ENCODE results near the gene MYOZ3. TPM values are rescaled to one million over a fixed set of nuclear protein-coding genes. Genes with fewer than 3 reads are reported as not detected.
A peak's percentile ranks its signal among the peaks of the same experiment; 100 is the strongest.

MYOZ3 gene
- total RNA-seq, 1 donor from 2014 or later = 0.49 TPM

GRCh38 chr5:150689120-150689519, 28.1 kb downstream of the MYOZ3 start:
- H3K4me1 Mint-ChIP-seq (ENCODE audit: low read depth) = no peaks in the 10 kb centered on the region
- DNase-seq (ENCODE audit: low spot score) = no peak
- peaks cover 43% of the 10 kb centered on the region for H3K36me3 Mint-ChIP-seq (ENCODE audit: low read depth)
- intact Hi-C loops (cut with micrococcal nuclease) = no loop called here
- H3K4me3 Mint-ChIP-seq = no peak overlapping the region
- no peaks in the 10 kb centered on the region for H3K9me3 Mint-ChIP-seq
- no peaks in the 10 kb centered on the region for H3K27me3 Mint-ChIP-seq (ENCODE audit: insufficient read depth)
- no peak overlapping the region for H3K27ac Mint-ChIP-seq

GRCh38 chr5:150690760-150691159, 29.7 kb downstream of the MYOZ3 start:
- no peak overlapping the region for H3K4me3 Mint-ChIP-seq
- no peak overlapping the region for H3K27ac Mint-ChIP-seq
- H3K36me3 Mint-ChIP-seq (ENCODE audit: low read depth) = peaks cover 51% of the 10 kb centered on the region
- intact Hi-C loops (cut with micrococcal nuclease) = no loop called here
- no peak for DNase-seq (ENCODE audit: low spot score)
- H3K27me3 Mint-ChIP-seq (ENCODE audit: insufficient read depth) = no peaks in the 10 kb centered on the region
- H3K4me1 Mint-ChIP-seq (ENCODE audit: low read depth) = no peaks in the 10 kb centered on the region
- H3K9me3 Mint-ChIP-seq = no peaks in the 10 kb centered on the region

GRCh38 chr5:150692276-150692675, 31.2 kb downstream of the MYOZ3 start:
- Mint-ChIP-seq H3K4me1 (ENCODE audit: low read depth) (no peaks in the 10 kb centered on the region), H3K27me3 (ENCODE audit: insufficient read depth) (no peaks in the 10 kb centered on the region), H3K36me3 (ENCODE audit: low read depth) (peaks cover 55% of the 10 kb centered on the region), H3K9me3 (no peaks in the 10 kb centered on the region), H3K27ac (no peak overlapping the region), H3K4me3 (no peak overlapping the region)
- no peak for DNase-seq (ENCODE audit: low spot score)
- intact Hi-C loops (cut with micrococcal nuclease) = no loop called here

GRCh38 chr5:150694612-150695011, 33.6 kb downstream of the MYOZ3 start:
- DNase-seq (ENCODE audit: low spot score) = no peak
- no peak overlapping the region for H3K4me3 Mint-ChIP-seq
- intact Hi-C loops (cut with micrococcal nuclease) = no loop called here
- H3K9me3 Mint-ChIP-seq = no peaks in the 10 kb centered on the region
- H3K27ac Mint-ChIP-seq = no peak overlapping the region
- H3K4me1 Mint-ChIP-seq (ENCODE audit: low read depth) = no peaks in the 10 kb centered on the region
- H3K36me3 Mint-ChIP-seq (ENCODE audit: low read depth) = peaks cover 60% of the 10 kb centered on the region
- H3K27me3 Mint-ChIP-seq (ENCODE audit: insufficient read depth) = no peaks in the 10 kb centered on the region

GRCh38 chr5:150700246-150700593, 39.2 kb downstream of the MYOZ3 start:
- Mint-ChIP-seq H3K9me3 (no peaks in the 10 kb centered on the region), H3K36me3 (ENCODE audit: low read depth) (peaks cover 30% of the 10 kb centered on the region)
- intact Hi-C loops (cut with micrococcal nuclease) = loop anchor here (1.0 to 5.0 kb wide), 12 partner anchors 43 to 739 kb away; partner anchors contain the start of genes CD74, GM2A, SLC26A2 and TCOF1

GRCh38 chr5:150700594-150701377, 39.7 kb downstream of the MYOZ3 start, which contains the start of gene RBM22:
Gene RBM22 (minus strand): TSS chr5:150701062. CDS start chr5:150700985, 77 bp downstream.
- peaks cover 5% of the 10 kb centered on the region for H3K4me1 Mint-ChIP-seq (ENCODE audit: low read depth)
- intact Hi-C loops (cut with micrococcal nuclease) = loop anchor here (1.0 to 5.0 kb wide), 17 partner anchors 42 to 740 kb away; partner anchors contain the start of genes CD74, GM2A, SLC26A2 and TCOF1
- no peak within 1 kb of the TSS for H3K4me3 Mint-ChIP-seq
- no peaks in the 10 kb centered on the region for H3K27me3 Mint-ChIP-seq (ENCODE audit: insufficient read depth)
- no peaks in the 10 kb centered on the region for H3K9me3 Mint-ChIP-seq
- H3K27ac Mint-ChIP-seq = no peak within 1 kb of the TSS
- peak; percentile 89 for DNase-seq (ENCODE audit: low spot score)
- peaks cover 25% of the 10 kb centered on the region for H3K36me3 Mint-ChIP-seq (ENCODE audit: low read depth)

More at GRCh38 chr5:150700246-150700593, 39.2 kb downstream of the MYOZ3 start:
- DNase-seq (ENCODE audit: low spot score) = no peak
- Mint-ChIP-seq H3K4me3 (no peak overlapping the region), H3K4me1 (ENCODE audit: low read depth) (peaks cover 5% of the 10 kb centered on the region), H3K27ac (no peak overlapping the region), H3K27me3 (ENCODE audit: insufficient read depth) (no peaks in the 10 kb centered on the region)

- Mint-ChIP-seq H3K4me1 (ENCODE audit: low read depth) (peaks cover 5% of the 10 kb centered on the region), H3K9me3 (no peaks in the 10 kb centered on the region), H3K27ac (no peak overlapping the region), H3K36me3 (ENCODE audit: low read depth) (peaks cover 15% of the 10 kb centered on the region), H3K4me3 (no peak overlapping the region), H3K27me3 (ENCODE audit: insufficient read depth) (no peaks in the 10 kb centered on the region)
- intact Hi-C loops (cut with micrococcal nuclease) = loop anchor here (5.0 kb wide), 1 partner anchor 509 kb away; no protein-coding TSS in a partner anchor
- DNase-seq (ENCODE audit: low spot score) = no peak
Measured at GRCh38 chr5:150703762-150704161, 42.7 kb downstream of the MYOZ3 start.

- intact Hi-C loops (cut with micrococcal nuclease) = no loop called here
Measured at GRCh38 chr5:150706776-150707390, 45.8 kb downstream of the MYOZ3 start.

GRCh38 chr5:150710165-150710564, 49.1 kb downstream of the MYOZ3 start:
- H3K9me3 Mint-ChIP-seq = no peaks in the 10 kb centered on the region

More at GRCh38 chr5:150706776-150707390, 45.8 kb downstream of the MYOZ3 start:
- H3K27ac Mint-ChIP-seq = no peak overlapping the region
- peaks cover under 1% of the 10 kb centered on the region for H3K4me1 Mint-ChIP-seq (ENCODE audit: low read depth)
- peaks cover 18% of the 10 kb centered on the region for H3K36me3 Mint-ChIP-seq (ENCODE audit: low read depth)
- H3K9me3 Mint-ChIP-seq = no peaks in the 10 kb centered on the region
- H3K4me3 Mint-ChIP-seq = no peak overlapping the region
- DNase-seq (ENCODE audit: low spot score) = no peak
- no peaks in the 10 kb centered on the region for H3K27me3 Mint-ChIP-seq (ENCODE audit: insufficient read depth)

GRCh38 chr5:150723845-150724244, 62.8 kb downstream of the MYOZ3 start:
- no peaks in the 10 kb centered on the region for H3K9me3 Mint-ChIP-seq
- DNase-seq (ENCODE audit: low spot score) = no peak
- H3K27me3 Mint-ChIP-seq (ENCODE audit: insufficient read depth) = no peaks in the 10 kb centered on the region
- H3K27ac Mint-ChIP-seq = no peak overlapping the region
- H3K4me3 Mint-ChIP-seq = no peak overlapping the region
- peaks cover 47% of the 10 kb centered on the region for H3K36me3 Mint-ChIP-seq (ENCODE audit: low read depth)
- H3K4me1 Mint-ChIP-seq (ENCODE audit: low read depth) = no peaks in the 10 kb centered on the region
- intact Hi-C loops (cut with micrococcal nuclease) = no loop called here

More at GRCh38 chr5:150710165-150710564, 49.1 kb downstream of the MYOZ3 start:
- H3K27me3 Mint-ChIP-seq (ENCODE audit: insufficient read depth) = no peaks in the 10 kb centered on the region
- H3K36me3 Mint-ChIP-seq (ENCODE audit: low read depth) = peaks cover 17% of the 10 kb centered on the region
- DNase-seq (ENCODE audit: low spot score) = no peak
- H3K4me1 Mint-ChIP-seq (ENCODE audit: low read depth) = no peaks in the 10 kb centered on the region
- H3K27ac Mint-ChIP-seq = no peak overlapping the region
- intact Hi-C loops (cut with micrococcal nuclease) = no loop called here
- H3K4me3 Mint-ChIP-seq = no peak overlapping the region

Other genes with a start within 250 kb of the MYOZ3 start
- 440 and 444 TPM in 2 replicates for gene CD74, start 248.3 kb upstream of the MYOZ3 start, total RNA-seq
- gene RPS14, start 211.5 kb upstream of the MYOZ3 start, total RNA-seq = 2,328 and 2,429 TPM in 2 replicates
- 2.8 and 3.9 TPM in 2 replicates for gene NDST1, start 153.1 kb upstream of the MYOZ3 start, total RNA-seq
- gene SYNPO, start 20.6 kb upstream of the MYOZ3 start, total RNA-seq = not detected in 2 replicates
- 77.5 and 81.9 TPM in 2 replicates for gene RBM22, start 39.8 kb downstream of the MYOZ3 start, total RNA-seq
- gene DCTN4, start 97.8 kb downstream of the MYOZ3 start, total RNA-seq = 42.3 and 46.4 TPM in 2 replicates
- 12.8 and 13.4 TPM in 2 replicates for gene SMIM3, start 117.5 kb downstream of the MYOZ3 start, total RNA-seq
- 0.96 and 1.4 TPM in 2 replicates for gene IRGM, start 185.3 kb downstream of the MYOZ3 start, total RNA-seq
- 0.56 and 0.57 TPM in 2 replicates for gene ZNF300, start 243.7 kb downstream of the MYOZ3 start, total RNA-seq

All from activated T-helper 1 cell treated with anti-CD3 and anti-CD28 coated beads, Interleukin-12 subunit alpha, Interleukin-12 subunit beta, Interleukin-2, Interleukin-4 antibody, amounts not matched to agents 30 ng/mL and 10 ng/mL and 1 ng/mL, durations not matched to agents 14 hours and 24 hours and 36 hours (primary cell).